ENCODE measurements around the gene FTH1. TPM values are rescaled to one million over a fixed set of nuclear protein-coding genes. Genes with fewer than 3 reads are reported as not detected.

Gene FTH1
- total and polyA plus RNA-seq, 2 of the 13 experiments (the other 11 are each of a cell fraction or from before 2014, with no cell fraction given), result 607 to 760 TPM

GRCh38 chr11:61967116-61967923 is at the start of gene FTH1 (continued):
- TF ChIP-seq ZNF703 (CRISPR knock-in tag; IDR thresholded peaks at IDR 0.05; ENCODE audit: borderline replicate concordance) (0 out of 2 replicates have a peak, but pooled peaks have one; percentile 73), HOXA9 (CRISPR knock-in tag; IDR thresholded peaks at IDR 0.05; ENCODE audit: borderline replicate concordance) (peak; percentile 91; the same call in 1 of the 2 replicates), KLF13 (CRISPR knock-in tag; IDR thresholded peaks at IDR 0.05) (no peak), ZNF451 (CRISPR knock-in tag; IDR thresholded peaks at IDR 0.05) (peak; percentile 22; the same call in 1 of the 2 replicates), ZNF121 (CRISPR knock-in tag; IDR thresholded peaks at IDR 0.05) (no peak), MEIS1 (CRISPR knock-in tag; IDR thresholded peaks at IDR 0.05; ENCODE audit: borderline replicate concordance) (no peak), ZNF33B (CRISPR knock-in tag; IDR thresholded peaks at IDR 0.05) (no peak; the same call in 1 of the 2 replicates), ZBTB20 (CRISPR knock-in tag; IDR thresholded peaks at IDR 0.05; ENCODE audit: borderline replicate concordance, low read depth) (no peak), TEAD2 (CRISPR knock-in tag; IDR thresholded peaks at IDR 0.05) (no peak), STAG1 (CRISPR knock-in tag; IDR thresholded peaks at IDR 0.05) (no peak; the same call in 1 of the 2 replicates), ZNF337 (CRISPR knock-in tag; IDR thresholded peaks at IDR 0.05; ENCODE audit: borderline replicate concordance, low read depth) (no peak), HDAC1 (CRISPR knock-in tag; IDR thresholded peaks at IDR 0.05) (peak; percentile 68), CBX2 (IDR thresholded peaks at IDR 0.05; ENCODE audit: low read depth, low read length) (no peak), CBX2 (CRISPR knock-in tag; IDR thresholded peaks at IDR 0.05; ENCODE audit: low read depth) (no peak), HES4 (CRISPR knock-in tag; IDR thresholded peaks at IDR 0.05; ENCODE audit: borderline replicate concordance) (peak; percentile 70), CBX5 (CRISPR knock-in tag; IDR thresholded peaks at IDR 0.05; ENCODE audit: borderline replicate concordance) (no peak; the same call in 1 of the 2 replicates), ZNF431 (CRISPR knock-in tag; IDR thresholded peaks at IDR 0.05; ENCODE audit: borderline replicate concordance, low read depth) (peak; percentile 39; the same call in 1 of the 2 replicates), ZMYM4 (CRISPR knock-in tag; IDR thresholded peaks at IDR 0.05) (peak; percentile 82), RNF2 (conservative IDR thresholded peaks at IDR 0.05; ENCODE audit: low read depth) (no peak)
- TF ChIP-seq, protein P1, sequence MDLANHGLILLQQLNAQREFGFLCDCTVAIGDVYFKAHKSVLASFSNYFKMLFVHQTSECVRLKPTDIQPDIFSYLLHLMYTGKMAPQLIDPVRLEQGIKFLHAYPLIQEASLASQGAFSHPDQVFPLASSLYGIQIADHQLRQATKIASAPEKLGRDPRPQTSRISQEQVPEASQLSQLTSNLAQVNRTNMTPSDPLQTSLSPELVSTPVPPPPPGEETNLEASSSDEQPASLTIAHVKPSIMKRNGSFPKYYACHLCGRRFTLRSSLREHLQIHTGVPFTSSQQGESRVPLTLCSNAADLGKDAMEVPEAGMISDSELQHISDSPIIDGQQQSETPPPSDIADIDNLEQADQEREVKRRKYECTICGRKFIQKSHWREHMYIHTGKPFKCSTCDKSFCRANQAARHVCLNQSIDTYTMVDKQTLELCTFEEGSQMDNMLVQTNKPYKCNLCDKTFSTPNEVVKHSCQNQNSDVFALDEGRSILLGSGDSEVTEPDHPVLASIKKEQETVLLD (CRISPR knock-in tag; IDR thresholded peaks at IDR 0.05; ENCODE audit: low read depth), result peak; percentile 91
- TF ChIP-seq, protein P2, sequence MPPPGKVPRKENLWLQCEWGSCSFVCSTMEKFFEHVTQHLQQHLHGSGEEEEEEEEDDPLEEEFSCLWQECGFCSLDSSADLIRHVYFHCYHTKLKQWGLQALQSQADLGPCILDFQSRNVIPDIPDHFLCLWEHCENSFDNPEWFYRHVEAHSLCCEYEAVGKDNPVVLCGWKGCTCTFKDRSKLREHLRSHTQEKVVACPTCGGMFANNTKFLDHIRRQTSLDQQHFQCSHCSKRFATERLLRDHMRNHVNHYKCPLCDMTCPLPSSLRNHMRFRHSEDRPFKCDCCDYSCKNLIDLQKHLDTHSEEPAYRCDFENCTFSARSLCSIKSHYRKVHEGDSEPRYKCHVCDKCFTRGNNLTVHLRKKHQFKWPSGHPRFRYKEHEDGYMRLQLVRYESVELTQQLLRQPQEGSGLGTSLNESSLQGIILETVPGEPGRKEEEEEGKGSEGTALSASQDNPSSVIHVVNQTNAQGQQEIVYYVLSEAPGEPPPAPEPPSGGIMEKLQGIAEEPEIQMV (CRISPR knock-in tag; IDR thresholded peaks at IDR 0.05; ENCODE audit: low read depth), result no peak

All from HepG2 (cell line).